ENCODE measurements around the gene SLC7A8.

GRCh38 chr14:23132970-23133369 lies 50.5 kb downstream of the SLC7A8 start:
- TF ChIP-seq SUZ12 (IDR thresholded peaks at IDR 0.05; ENCODE audit: extremely low read depth, insufficient read depth, insufficient read length) (no peak), ZNF274 (IDR thresholded peaks at IDR 0.05; ENCODE audit: low read depth, low read length) (no peak)

All from NT2/D1 (cell line).